HepG2 (cell line): ENCODE measurements around the gene ID3. TPM values are rescaled to one million over a fixed set of nuclear protein-coding genes. Genes with fewer than 3 reads are reported as not detected.

ENCODE experiments used
- ARHGAP35 ChIP-seq: sonication (generic); formaldehyde crosslinking; IDR thresholded peaks from 2 replicates; pipeline ENCODE4 v1.9.0; 2022; ENCODE audit warnings: mild to moderate bottlenecking, inconsistent platforms, moderate library complexity, missing genetic modification reagents, borderline replicate concordance
- EEA1 ChIP-seq: sonication (generic); formaldehyde crosslinking; IDR thresholded peaks from 2 replicates; pipeline ENCODE4 v1.5.1; 2020; ENCODE audit warnings: mild to moderate bottlenecking, missing genetic modification reagents, borderline replicate concordance
- ELF1 ChIP-seq: sonication (generic); formaldehyde crosslinking; IDR thresholded peaks from 2 replicates; pipeline ENCODE4 v1.4.0; 2020; ENCODE audit warnings: missing genetic modification reagents
- HMGA1 ChIP-seq: sonication (generic); formaldehyde crosslinking; conservative IDR thresholded peaks from 2 replicates; pipeline ENCODE4 v1.4.0; 2020; ENCODE audit warnings: missing genetic modification reagents
- IRF2 ChIP-seq: IDR thresholded peaks from 2 replicates; pipeline ENCODE4 v1.6.1; 2018; ENCODE audit warnings: missing genetic modification reagents, missing compliant biosample characterization
- JARID2 ChIP-seq: sonication (generic); formaldehyde crosslinking; IDR thresholded peaks from 2 replicates; pipeline ENCODE4 v1.8.1; 2023; ENCODE audit warnings: missing genetic modification reagents, inconsistent platforms; ENCODE audit not compliant: insufficient replicate concordance
- MTA1 ChIP-seq: sonication (generic); formaldehyde crosslinking; IDR thresholded peaks from 2 replicates; pipeline ENCODE4 v1.4.0; 2020; ENCODE audit warnings: missing genetic modification reagents, mild to moderate bottlenecking, borderline replicate concordance
- PAWR ChIP-seq: sonication (generic); formaldehyde crosslinking; IDR thresholded peaks from 2 replicates; pipeline ENCODE4 v1.4.0; 2020; ENCODE audit warnings: missing genetic modification reagents, mild to moderate bottlenecking, borderline replicate concordance
- RBAK ChIP-seq: sonication (generic); formaldehyde crosslinking; IDR thresholded peaks from 2 replicates; pipeline ENCODE4 v1.5.1; 2020; ENCODE audit warnings: mild to moderate bottlenecking, missing genetic modification reagents
- RNF2 ChIP-seq: fragments of 450-650 bp; conservative IDR thresholded peaks from 2 replicates; pipeline ENCODE4 v1.6.1; 2016; ENCODE audit warnings: low read depth
- SAP130 ChIP-seq: IDR thresholded peaks from 2 replicates; pipeline ENCODE4 v1.6.1; 2016; ENCODE audit warnings: low read depth
- SOX13 ChIP-seq, 3 experiments: fragments of 450-650 bp in 1 of 3; sonication (generic) in 1 of 3; formaldehyde crosslinking in 1 of 3; IDR thresholded peaks in 2 of 3; conservative IDR thresholded peaks in 1 of 3; 2 replicates each; pipeline versions ENCODE4 v1.5.0 to v1.6.1; 2016 to 2020; ENCODE audit warnings: antibody characterized with exemption in 1 of 3, mild to moderate bottlenecking in 1 of 3, missing compliant biosample characterization in 1 of 3, missing genetic modification reagents in 1 of 3, moderate library complexity in 1 of 3
- SP2 ChIP-seq: sonication (generic); formaldehyde crosslinking; IDR thresholded peaks from 2 replicates; pipeline ENCODE4 v1.5.1; 2020; ENCODE audit warnings: mild to moderate bottlenecking, missing genetic modification reagents
- SP5 ChIP-seq: IDR thresholded peaks from 2 replicates; pipeline ENCODE4 v1.6.1; 2016; ENCODE audit warnings: low read depth, borderline replicate concordance
- TCF7L2 ChIP-seq: IDR thresholded peaks from 2 replicates; pipeline ENCODE4 v1.6.1; 2011; ENCODE audit warnings: mild to moderate bottlenecking, low read depth, low read length, moderate library complexity
- ZMYM2 ChIP-seq: sonication (generic); formaldehyde crosslinking; IDR thresholded peaks from 2 replicates; pipeline ENCODE4 v1.8.0; 2022; ENCODE audit warnings: mild to moderate bottlenecking, missing genetic modification reagents
- ZNF256 ChIP-seq: sonication (generic); formaldehyde crosslinking; conservative IDR thresholded peaks from 2 replicates; pipeline ENCODE4 v1.4.0; 2020; ENCODE audit warnings: missing genetic modification reagents
- ZNF354B ChIP-seq: sonication (generic); formaldehyde crosslinking; IDR thresholded peaks from 2 replicates; pipeline ENCODE4 v1.8.0; 2022; ENCODE audit warnings: mild to moderate bottlenecking, missing genetic modification reagents
- ZNF431 ChIP-seq: sonication (generic); formaldehyde crosslinking; IDR thresholded peaks from 2 replicates; pipeline ENCODE4 v1.9.0; 2022; ENCODE audit warnings: missing genetic modification reagents, low read depth, mild to moderate bottlenecking, borderline replicate concordance
- ZNF557 ChIP-seq: sonication (generic); formaldehyde crosslinking; IDR thresholded peaks from 2 replicates; pipeline ENCODE4 v1.4.0; 2020; ENCODE audit warnings: missing genetic modification reagents
- ZNF567 ChIP-seq: sonication (generic); formaldehyde crosslinking; IDR thresholded peaks from 2 replicates; pipeline ENCODE4 v1.8.1; 2023; ENCODE audit warnings: mild to moderate bottlenecking, missing genetic modification reagents, borderline replicate concordance
- ZNF570 ChIP-seq: sonication (generic); formaldehyde crosslinking; IDR thresholded peaks from 2 replicates; pipeline ENCODE4 v1.4.0; 2020; ENCODE audit warnings: mild to moderate bottlenecking, missing genetic modification reagents, borderline replicate concordance
- ZNF589 ChIP-seq: sonication (generic); formaldehyde crosslinking; conservative IDR thresholded peaks from 2 replicates; pipeline ENCODE4 v1.8.0; 2022; ENCODE audit warnings: mild to moderate bottlenecking, moderate library complexity, missing genetic modification reagents
- ZNF670 ChIP-seq: sonication (generic); formaldehyde crosslinking; IDR thresholded peaks from 2 replicates; pipeline ENCODE4 v1.8.0; 2022; ENCODE audit warnings: mild to moderate bottlenecking, missing genetic modification reagents, borderline replicate concordance
- ZNF713 ChIP-seq: sonication (generic); formaldehyde crosslinking; IDR thresholded peaks from 2 replicates; pipeline ENCODE4 v1.4.0; 2020; ENCODE audit warnings: mild to moderate bottlenecking, missing genetic modification reagents
- polyA plus RNA-seq, 8 experiments: library from polyadenylated mRNA; depleted of rRNA in 3 of 8; stranded (reverse) in 7 of 8; unstranded in 1 of 8; fragments of >200 nt; fragmentation: Illumina TruSeq in 4 of 8; extraction: Trizol in 4 of 8; gene quantifications; 2 replicates each; pipeline versions ENCODE4 v1.2.1 to v1.2.3, GENCODE V29; 2011 to 2016; ENCODE audit warnings: low read depth in 4 of 8, missing spikeins in 1 of 8, mixed read lengths in 1 of 8; ENCODE audit not compliant: insufficient read depth in 1 of 8
- total RNA-seq, 5 experiments: library from RNA; depleted of rRNA; stranded (reverse); fragments of >200 nt; fragmentation: Illumina TruSeq; extraction: Trizol; gene quantifications; 2 replicates each; pipeline ENCODE4 v1.2.3, GENCODE V29; 2016; ENCODE audit warnings: low read depth in 1 of 5
- TF ChIP-seq, protein P1 (sequence below): sonication (generic); formaldehyde crosslinking; IDR thresholded peaks from 2 replicates; pipeline ENCODE4 v1.4.0; 2020; ENCODE audit warnings: mild to moderate bottlenecking, low read depth, missing genetic modification reagents
- TF ChIP-seq, protein P2 (sequence below): sonication (generic); formaldehyde crosslinking; IDR thresholded peaks from 2 replicates; pipeline ENCODE4 v1.8.1; 2023; ENCODE audit warnings: mild to moderate bottlenecking, missing genetic modification reagents, borderline replicate concordance
- TF ChIP-seq, protein P3 (sequence below): sonication (generic); formaldehyde crosslinking; IDR thresholded peaks from 2 replicates; pipeline ENCODE4 v1.5.1; 2020; ENCODE audit warnings: mild to moderate bottlenecking, missing genetic modification reagents, borderline replicate concordance

Gene ID3
- total and polyA plus RNA-seq, 2 of the 13 experiments (the other 11 are each of a cell fraction or from before 2014, with no cell fraction given), result 64.8 to 115 TPM

DNA sequence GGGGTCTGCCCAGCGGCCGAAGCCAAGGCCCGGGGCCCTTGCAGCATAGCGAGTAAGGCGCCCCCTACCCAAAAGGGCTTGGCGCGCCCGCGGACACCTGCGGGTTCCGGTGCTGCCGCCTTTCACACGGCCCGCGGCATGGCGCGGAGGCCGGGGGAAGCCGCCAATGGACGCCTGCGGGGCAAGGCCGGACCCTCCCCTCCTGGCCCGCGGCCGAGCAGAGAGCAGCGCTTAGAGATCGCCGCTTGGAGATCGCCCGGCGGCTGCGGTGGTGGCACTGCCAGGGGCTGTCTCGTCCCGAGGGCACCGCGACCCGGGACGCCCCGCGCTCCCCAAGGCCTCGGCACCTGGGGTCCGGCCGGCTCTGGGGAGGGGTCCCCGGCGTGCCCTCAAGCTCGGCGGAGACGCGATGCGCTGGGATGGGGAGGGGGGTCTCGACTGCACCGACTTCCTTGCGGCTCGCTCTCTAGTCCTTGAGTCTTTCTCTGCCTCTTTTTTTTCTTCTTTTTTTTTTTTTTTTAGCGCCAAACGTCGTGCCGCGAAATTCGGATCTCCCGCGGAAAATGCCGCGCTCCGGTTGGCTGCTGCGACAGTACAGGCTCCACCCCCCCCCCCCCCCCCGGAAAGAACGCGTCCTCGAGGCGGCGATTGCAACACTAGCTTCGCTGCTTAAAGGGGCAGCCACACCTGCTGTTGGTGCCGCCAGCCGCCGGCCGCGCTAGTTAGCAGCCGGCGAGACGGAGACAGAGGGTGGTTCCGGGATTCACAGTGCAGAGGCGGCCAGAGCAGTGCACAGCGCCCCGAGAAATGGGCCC lies 28.3 kb downstream of the ID3 start, which contains the start of gene E2F2 (continued):
- TF ChIP-seq SOX13 (IDR thresholded peaks at IDR 0.05) (no peak), SOX13 (CRISPR knock-in tag; conservative IDR thresholded peaks at IDR 0.05 in 1 of 2, IDR thresholded peaks at IDR 0.05 in 1 of 2) (peak in 1 of 2 experiments; percentile 25; a peak in 1 of 4 replicates), SP5 (CRISPR knock-in tag) (no peak), HMGA1 (CRISPR knock-in tag) (no peak), SP2 (CRISPR knock-in tag) (no peak), ZNF567 (CRISPR knock-in tag) (no peak), ZMYM2 (no peak), ARHGAP35 (peak; percentile 28; the same call in 1 of the 2 replicates), TCF7L2 (no peak), PAWR (CRISPR knock-in tag) (no peak), ZNF713 (CRISPR knock-in tag) (0 out of 2 replicates have a peak, but pooled peaks have one; percentile 71), RBAK (CRISPR knock-in tag) (no peak), ZNF354B (CRISPR knock-in tag) (no peak; the same call in 1 of the 2 replicates), ZNF431 (CRISPR knock-in tag) (no peak), JARID2 (CRISPR knock-in tag) (no peak), ELF1 (peak; percentile 75), SAP130 (CRISPR knock-in tag) (peak; percentile 81), RNF2 (no peak), MTA1 (no peak), ZNF670 (CRISPR knock-in tag) (peak; percentile 50; the same call in 1 of the 2 replicates), ZNF557 (CRISPR knock-in tag) (no peak), IRF2 (CRISPR knock-in tag) (peak; percentile 51; the same call in 1 of the 2 replicates), ZNF256 (no peak; the same call in 1 of the 2 replicates), ZNF589 (no peak; the same call in 1 of the 2 replicates), ZNF570 (no peak), EEA1 (CRISPR knock-in tag) (no peak)
- TF ChIP-seq, protein P1, sequence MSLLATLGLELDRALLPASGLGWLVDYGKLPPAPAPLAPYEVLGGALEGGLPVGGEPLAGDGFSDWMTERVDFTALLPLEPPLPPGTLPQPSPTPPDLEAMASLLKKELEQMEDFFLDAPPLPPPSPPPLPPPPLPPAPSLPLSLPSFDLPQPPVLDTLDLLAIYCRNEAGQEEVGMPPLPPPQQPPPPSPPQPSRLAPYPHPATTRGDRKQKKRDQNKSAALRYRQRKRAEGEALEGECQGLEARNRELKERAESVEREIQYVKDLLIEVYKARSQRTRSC (CRISPR knock-in tag), result 0 out of 2 replicates have a peak, but pooled peaks have one; percentile 39
- TF ChIP-seq, protein P2, sequence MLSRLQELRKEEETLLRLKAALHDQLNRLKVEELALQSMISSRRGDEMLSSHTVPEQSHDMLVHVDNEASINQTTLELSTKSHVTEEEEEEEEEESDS (CRISPR knock-in tag), result no peak
- TF ChIP-seq, protein P3, sequence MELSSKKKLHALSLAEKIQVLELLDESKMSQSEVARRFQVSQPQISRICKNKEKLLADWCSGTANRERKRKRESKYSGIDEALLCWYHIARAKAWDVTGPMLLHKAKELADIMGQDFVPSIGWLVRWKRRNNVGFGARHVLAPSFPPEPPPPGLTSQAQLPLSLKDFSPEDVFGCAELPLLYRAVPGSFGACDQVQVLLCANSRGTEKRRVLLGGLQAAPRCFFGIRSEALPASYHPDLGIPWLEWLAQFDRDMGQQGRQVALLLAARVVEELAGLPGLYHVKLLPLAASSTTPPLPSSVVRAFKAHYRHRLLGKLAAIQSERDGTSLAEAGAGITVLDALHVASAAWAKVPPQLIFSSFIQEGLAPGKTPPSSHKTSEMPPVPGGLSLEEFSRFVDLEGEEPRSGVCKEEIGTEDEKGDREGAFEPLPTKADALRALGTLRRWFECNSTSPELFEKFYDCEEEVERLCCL (CRISPR knock-in tag), result no peak
